ENCODE results near the gene SH3GL3.

DNA sequence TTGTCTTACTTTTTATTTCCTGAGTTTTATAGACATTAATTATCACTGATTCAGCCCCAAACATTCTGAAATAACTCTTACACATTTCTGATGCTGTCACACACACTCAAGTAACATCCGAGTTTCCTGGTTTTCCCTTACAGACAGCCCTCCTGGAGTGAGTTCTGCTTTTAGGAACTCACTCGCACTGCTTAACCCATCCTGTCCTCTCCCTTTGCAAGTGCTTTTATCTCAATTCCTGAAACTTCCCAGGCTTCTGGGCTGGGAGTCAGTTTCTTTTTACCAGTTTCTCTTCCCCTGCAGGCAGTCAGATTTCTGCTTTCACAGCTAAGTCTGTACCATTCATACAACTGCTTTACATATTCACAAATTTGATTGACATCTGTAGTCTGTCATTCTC, 15.6 kb upstream of the SH3GL3 start:
- no peak for TF ChIP-seq EZH2 (IDR thresholded peaks at IDR 0.05; ENCODE audit: borderline replicate concordance, low read length)
- TF ChIP-seq, protein P1, sequence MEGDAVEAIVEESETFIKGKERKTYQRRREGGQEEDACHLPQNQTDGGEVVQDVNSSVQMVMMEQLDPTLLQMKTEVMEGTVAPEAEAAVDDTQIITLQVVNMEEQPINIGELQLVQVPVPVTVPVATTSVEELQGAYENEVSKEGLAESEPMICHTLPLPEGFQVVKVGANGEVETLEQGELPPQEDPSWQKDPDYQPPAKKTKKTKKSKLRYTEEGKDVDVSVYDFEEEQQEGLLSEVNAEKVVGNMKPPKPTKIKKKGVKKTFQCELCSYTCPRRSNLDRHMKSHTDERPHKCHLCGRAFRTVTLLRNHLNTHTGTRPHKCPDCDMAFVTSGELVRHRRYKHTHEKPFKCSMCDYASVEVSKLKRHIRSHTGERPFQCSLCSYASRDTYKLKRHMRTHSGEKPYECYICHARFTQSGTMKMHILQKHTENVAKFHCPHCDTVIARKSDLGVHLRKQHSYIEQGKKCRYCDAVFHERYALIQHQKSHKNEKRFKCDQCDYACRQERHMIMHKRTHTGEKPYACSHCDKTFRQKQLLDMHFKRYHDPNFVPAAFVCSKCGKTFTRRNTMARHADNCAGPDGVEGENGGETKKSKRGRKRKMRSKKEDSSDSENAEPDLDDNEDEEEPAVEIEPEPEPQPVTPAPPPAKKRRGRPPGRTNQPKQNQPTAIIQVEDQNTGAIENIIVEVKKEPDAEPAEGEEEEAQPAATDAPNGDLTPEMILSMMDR (conservative IDR thresholded peaks at IDR 0.05 in 1 of 2, IDR thresholded peaks at IDR 0.05 in 1 of 2; ENCODE audit: extremely low read depth in 1 of 2, insufficient read depth in 1 of 2, low read depth in 1 of 2, low read length in 2 of 2): no peak

Measured in mammary epithelial cell (primary cell).